NCI-H2171 (cell line): ENCODE measurements around the gene SNCAIP.

Experiments used
- DNase-seq: peaks from one replicate; lab custom pipeline; 2025; lab: John Stamatoyannopoulos, UW

SNCAIP gene

DNA sequence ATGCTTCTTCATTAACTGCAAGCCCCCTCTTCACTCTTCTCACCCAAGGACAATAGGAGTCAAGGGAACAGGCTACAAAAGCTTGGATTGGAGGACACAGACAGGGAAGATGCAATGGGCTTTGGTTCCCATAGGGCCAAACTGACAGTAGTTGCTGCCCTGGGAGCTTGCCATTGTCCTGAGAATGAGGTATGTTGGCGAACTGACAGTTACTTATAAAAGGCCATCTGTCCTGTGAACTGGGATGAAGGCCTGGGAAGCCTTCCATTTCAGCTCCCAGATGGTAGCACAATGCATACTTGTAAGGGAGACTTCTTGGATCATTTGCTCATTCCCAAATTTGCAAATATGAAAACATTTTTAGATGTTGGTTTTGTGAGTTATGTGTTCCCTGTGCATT, 88.9 kb downstream of the SNCAIP start:
- DNase-seq: no peak

DNA sequence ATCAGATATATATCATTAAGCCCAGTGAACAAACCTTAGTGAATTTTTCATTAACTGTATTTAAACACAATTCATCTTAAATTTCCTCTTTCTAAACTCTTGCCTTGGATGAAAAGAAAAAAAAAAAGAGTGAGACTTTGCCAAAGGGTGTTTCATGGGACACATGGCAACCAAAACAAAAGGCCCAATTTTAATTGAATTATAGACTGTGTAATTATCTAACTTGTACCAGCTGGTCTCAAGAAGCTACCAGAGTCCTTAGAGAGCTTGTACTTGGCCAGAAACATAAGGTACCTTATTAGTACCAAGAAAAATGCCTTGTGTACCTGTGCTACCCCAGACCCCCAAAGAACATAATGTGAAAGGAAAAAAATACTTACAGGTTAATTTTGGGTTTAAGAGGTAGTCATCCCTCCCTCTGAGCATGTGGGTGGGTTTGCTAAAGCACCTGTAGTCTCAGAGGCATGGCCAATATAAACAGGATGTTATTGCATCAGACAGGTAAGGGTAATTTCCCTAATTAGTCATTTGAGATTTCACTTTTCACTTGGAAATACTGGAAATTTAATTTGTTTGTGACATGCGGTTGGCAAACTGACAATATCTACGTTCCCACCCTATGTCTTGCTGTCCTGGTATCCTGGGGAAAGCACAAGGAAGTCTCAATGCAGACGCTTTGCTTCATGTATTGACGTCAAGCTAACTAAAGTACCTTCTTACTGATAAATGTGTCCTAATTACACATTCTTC, 90.1 kb downstream of the SNCAIP start:
- no peak for DNase-seq

DNA sequence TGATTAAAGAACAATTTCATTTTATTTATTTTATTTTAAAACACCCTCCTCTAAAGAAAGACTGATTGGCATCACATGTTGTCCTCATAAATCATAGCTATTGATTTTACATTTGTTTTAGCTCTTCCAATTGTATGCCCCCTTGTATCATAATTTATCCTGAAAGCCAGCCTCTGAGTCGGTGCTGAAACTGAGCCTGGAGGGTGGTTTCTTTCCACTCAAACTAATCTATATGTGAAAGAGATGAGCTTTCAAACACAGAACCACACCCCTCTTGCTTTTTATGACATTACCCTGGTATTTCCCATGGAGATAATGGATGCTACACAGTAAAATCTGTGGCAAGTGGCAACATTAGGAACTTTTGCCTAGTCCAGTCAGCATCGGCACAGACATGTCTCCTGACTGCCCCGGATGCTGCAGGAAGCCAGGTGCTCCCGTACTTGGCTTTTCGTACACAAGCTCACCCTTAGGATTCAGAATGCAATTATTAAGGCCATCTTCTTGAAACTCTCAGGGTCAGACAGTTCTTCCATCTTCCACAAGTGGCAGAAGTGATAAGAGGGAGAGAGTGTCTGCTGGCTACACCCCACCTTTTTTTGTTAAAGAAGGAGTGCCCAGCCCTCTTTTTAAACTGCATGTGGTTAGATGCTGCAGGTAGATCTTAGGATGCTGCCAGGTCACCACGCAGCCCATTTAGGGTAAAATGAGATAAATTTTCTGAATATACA, 91.1 kb downstream of the SNCAIP start:
- DNase-seq: no peak

DNA sequence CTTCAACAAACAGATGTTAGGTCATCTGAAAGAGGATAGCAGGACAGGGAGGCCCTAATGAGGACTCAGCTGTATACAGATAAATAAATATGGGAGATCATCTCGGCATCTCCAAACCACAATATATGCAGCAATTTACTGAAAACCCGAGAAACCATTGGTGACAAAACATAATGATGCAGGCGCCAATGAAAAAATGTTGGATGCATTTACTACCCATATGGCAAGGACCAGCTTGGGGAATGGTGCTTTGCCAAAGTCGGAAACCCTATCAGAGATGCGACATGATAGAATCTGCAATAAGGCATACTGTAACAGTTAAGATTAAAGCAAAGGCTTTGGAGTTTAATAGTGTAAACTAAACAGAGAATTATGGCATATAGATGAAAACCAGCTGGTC, 92.0 kb downstream of the SNCAIP start:
- no peak for DNase-seq

DNA sequence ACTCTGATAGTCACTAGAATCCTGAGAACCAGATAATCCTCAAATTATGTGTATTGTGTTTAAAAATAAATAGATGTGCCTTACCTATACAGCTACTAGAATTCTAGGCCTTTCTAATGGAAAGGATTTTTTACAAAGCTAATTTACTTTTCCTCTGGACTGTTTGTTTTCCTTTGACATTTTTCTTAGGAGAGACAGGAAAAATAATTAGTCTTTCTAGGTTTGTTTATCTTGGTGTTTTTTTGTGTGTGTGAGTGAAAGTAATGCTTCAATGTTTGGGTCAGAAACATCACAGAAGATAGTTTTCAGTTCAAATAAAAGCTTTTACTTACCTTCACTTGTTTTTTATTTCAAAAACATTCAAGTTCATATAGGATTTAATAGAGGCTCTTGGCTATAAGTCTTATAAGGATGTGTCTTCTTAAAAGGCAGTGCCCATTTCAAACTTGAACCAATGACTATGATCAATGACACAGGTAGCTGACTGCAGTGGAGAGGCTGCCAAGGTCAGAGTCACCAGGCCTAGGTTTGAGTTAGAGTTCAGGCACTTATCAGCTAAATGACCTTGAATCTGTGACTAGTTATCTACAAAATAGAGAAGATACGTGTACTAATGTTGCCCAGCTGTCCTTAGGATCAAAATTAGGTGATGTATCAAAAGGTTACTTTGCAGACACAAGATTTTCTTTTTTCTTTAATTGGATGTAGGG, 92.8 kb downstream of the SNCAIP start:
- DNase-seq: no peak

DNA sequence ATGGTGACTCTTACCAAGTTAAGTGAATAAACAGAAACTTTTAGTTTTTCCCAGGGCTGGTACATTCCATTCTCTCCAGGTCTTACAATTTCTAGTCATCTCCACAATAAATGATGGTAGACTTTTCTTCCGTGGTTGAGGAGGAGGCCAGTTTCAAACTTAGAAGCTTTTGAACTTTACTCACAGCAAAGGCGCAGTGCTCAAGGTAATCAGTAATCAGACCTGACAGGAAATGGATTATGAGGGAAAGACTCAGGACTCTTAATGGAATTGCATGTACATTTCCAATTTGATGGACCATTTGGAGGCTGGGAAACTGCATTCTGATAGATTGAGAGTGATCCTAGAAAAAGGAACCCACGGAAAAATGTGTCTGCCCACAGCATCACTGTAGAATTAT, 93.7 kb downstream of the SNCAIP start:
- no peak for DNase-seq

DNA sequence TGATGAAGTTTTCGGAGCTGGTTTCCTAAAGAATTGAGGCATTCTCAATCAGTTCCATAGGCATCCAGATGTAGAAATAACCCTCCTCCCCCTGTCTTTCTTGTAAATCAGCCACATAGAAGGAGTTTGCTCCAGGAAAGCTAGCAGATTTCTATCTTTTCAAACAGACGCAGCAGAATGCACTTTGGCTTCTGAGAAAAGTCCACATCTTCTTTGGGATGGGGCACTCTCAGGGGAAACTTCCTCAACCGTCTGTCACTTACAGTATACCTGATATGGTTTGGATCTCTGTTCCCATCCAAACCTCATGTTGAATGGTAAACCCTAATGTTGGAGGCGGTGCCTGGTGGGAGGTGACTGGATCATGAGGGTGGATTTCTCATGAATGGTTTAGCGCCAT, 94.1 kb downstream of the SNCAIP start:
- no peak for DNase-seq

DNA sequence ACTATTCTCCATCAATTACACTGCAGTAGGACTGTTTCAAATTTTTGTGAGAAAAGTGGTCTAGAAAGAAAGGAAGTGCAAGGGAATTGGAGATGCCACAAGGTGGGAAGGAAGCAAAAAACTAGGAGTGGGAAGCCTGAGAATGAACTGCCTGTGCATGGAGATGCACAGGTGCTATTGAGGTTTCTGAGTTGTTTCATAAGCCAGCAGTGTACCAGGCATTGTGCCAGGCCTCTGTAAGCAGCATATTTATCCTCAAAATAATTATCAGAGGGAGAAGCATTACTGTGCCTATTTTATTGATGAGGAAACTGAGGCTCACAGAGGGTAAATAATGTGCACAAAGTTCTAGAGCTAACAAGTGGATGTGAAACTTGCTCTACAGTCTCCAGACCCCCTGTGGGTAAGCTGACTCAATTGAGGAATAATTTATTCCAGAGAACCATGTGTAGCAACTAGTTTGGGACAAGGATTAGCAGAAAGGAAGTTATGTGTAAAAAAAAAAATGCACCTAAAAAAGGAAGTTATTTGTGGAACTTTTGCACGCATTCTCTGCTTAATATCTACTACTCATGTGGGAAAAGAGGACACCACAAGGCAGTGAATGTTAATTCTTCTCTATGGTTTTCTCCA, 96.7 kb downstream of the SNCAIP start:
- no peak for DNase-seq

DNA sequence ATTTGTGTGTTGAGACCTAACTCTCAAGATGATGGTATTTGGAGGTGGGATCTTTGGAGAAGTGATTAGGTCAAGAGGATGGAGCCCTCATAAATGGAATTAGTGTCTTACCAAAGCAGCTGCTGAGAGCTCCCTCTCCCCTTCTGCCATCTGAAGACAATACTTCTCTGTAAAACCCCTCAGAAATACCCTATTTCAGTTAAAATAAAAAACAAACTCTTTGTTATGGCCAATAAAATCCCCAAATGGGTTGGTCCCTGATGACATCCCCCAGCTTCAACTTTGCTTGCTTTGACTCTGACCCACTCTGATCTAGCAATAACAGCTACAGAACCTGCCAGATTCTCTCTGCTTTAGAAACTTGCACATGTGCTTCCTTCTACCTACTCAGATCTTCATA, 100.9 kb downstream of the SNCAIP start:
- DNase-seq: no peak

DNA sequence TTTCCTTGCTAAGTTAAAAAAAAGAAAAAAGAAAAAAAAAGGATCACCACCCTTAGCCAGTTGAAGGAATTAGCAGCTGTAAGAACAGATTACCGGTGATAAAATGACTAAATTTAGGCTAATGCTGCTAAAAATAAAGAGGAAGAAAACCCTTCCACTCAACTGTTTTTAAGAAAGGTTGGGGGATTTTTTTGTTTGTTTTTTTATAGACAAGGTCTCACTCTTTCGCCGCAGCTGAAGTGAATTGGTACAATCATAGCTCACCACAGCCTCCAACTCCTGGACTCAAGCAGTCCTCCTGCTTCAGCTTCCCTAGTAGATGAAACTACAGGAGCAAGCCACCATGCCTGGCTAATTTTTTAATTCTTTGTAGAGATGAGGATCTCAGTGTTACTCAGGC, 101.7 kb downstream of the SNCAIP start:
- DNase-seq: no peak

DNA sequence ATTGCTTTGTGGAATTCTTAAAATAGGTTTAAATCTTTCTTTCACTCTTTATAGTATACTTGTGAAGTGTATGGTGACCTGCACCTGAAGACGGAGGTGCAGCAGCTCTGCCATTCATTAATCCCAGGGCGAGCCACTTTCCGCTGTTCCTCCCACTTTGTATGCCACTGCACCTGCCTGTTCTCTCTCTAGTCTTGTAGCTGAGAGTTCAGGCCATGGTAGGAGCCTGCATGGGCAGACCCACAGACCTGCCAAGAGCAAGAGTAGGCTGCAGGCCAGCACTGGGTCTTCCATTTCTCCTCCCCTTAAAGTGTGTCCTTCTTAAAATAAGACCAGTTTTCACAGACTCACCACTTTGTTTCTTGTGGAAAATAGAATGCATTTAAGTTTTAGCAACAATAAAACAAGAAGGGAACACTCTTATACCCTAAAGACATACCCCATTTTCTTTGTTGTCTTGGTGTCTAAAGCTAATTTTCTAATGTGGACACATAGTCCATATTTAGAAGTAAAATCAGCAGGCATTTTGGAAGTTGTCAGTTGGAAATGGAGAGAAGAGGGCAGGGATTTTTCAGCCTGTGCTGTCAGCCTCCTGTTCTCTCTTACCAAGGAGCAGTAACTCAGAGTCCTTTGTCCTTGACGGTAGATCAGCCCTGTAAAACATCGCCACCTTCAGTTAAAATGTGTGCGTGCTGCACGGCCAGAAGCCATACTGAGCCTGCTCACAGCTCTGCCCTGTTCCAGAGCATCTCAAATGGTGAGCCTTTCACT, 103.2 kb downstream of the SNCAIP start:
- no peak for DNase-seq

DNA sequence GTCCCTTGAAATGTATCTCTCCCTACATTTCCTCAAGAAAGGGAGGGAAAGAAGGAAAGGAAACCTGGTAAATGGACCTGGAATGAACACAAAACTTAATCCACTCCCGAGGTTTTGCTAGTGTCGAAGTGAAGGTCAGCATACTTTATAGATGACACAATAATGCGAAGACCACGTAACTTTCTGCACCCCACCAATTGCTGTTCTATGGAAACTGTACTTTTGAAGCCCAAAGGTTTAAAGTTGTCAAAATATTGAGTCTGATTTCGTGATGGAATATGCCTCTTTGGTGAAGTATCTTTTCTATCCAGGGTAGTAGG, 103.7 kb downstream of the SNCAIP start:
- no peak for DNase-seq

DNA sequence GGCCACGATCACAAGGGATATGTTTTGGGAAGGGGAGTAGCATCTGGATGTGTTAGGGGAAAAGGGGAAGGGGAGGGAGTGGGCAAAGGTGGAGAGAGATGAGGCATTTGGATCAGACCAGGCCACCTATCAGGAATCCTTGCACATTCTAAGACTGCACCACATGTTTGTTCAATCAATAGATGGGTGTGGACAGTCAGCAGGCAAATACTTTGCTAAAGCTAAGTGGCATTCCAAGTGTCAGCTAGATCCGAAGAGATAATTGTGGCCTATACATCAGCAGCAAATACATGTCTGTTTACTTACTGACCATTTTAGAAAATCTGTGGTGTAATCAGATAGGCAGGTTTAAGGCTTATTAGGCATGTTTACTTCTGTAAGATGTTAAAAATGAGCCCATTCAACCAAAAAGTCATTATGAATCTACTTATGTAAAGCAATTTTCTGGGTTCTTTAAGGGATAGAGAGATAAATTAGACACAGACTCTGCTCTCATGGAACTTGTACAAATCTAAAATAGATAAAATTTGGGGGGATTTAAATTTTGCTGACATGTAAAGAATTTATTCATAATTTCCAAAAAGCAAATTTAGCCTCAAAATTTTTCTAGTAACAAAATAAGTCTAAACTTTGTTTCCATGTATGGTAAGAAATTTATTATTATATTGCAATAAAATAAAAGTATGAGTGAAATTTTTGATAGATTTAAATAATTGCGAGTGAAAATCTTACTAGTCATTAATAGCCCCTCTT, 107.3 kb downstream of the SNCAIP start:
- no peak for DNase-seq

DNA sequence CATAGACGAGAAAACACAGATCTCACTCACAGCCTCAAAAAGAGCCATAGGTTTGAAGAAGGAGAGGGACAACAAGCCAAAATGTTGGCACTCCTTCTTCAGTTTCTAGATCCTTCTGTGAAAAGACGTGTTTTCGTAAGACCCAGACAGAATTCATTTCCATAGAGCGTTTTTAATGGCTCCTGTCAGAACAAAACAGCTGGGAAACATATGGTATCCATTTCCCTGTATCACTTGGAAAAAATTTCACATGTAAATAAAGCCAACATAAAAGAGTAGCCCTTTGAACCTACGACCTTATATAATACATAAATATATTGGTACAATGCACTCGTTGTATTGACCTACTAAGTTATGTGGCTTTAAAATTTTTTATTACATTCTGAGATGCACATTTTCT, 108.1 kb downstream of the SNCAIP start:
- DNase-seq: no peak

DNA sequence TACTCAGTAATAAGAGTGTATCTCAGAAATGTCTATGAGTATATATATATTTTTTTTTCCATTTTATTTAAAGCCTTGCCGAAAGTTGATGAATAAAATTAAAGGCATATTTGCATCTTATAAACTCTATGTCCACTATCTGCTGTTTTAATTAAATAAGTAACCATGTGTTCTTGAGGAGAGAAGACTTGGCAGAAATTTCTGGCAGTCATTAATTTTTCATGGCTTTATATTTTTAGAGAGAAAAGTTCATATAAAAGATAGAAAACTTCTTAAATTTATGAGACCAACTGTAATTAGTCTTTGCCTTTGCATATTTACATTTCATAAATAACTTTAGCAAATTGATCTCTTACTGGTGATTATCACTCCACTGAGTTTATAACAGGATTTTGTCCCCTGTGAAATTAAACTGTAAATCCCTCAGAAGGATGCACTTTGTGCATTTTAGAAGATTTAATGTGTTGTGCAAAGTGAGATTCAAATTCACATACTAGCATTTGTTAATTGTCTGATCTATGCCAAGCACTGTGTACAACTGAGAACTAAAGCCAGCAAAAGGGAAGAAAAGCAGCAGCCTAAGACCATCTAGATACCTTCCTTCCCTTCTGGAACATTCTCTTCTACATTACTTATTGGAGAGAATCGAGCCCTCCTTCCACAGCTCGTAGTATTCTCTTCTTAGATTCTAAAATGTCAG, 108.7 kb downstream of the SNCAIP start:
- no peak for DNase-seq

DNA sequence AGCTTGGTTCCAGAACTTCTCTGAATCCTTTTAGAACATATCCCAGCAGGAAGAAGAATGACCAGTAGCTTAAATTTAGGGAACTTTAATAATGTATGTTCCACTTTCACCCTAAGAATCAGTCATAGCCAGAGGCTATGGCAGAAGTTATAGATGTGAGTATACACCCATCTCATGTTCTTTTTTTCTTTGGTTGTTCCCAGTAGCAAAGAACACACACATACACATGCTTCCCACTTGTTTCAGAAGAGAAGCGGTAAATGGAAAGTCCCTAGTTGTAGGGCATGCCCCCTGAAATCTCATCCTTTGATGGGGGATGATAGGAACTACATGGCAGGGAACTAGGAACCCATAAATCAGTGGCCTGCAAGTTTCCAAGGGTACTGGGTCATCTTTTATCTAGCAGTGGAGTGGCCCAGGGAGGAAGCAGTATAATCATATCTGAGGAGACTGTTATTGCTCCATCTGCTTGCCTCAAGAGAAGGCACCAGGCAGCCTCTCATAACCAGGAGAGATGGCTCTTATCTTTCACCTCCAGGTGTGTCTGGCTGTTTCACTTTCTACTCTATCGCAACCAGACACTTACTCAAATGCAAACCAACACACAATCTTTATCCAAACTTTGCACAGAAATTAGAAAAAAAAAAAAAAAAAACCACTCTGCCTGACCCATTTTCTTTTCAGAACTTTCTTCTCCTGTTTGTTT, 109.5 kb downstream of the SNCAIP start:
- DNase-seq: no peak

DNA sequence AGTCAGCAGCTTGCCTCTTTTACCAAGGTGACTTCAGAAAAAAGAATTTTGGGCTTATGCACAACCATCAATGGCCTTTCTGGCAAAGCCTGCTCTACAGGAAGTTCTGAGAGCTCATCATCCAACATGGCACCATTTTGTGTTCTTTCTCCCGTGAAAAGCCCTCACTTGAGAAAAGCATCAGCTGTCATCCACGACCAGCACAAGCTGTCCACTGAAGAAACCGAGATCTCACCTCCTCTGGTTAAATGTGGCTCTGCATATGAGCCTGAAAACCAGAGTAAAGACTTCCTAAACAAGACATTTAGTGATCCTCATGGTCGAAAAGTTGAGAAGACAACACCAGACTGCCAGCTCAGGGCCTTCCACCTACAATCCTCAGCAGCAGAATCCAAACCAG, 111.2 kb downstream of the SNCAIP start:
- DNase-seq: no peak

DNA sequence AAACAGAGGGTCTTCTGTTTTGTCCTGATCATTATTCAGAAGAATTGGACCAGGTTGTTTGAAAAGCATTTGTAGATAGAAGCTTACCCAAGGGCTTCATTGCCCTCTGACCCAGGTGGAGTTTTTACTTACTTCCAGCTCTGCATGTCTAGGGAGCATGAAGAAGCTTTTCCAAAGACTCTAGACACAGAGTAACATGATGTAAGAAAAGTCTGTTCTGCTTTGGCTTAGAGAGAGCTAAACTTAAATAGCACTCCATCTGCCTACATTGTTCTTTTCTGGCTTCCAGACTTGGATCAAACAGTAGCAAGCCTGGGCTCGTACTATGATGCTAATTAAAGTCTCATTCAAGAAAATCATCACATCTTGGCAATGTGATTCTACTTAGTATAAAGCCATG, 112.1 kb downstream of the SNCAIP start:
- no peak for DNase-seq

DNA sequence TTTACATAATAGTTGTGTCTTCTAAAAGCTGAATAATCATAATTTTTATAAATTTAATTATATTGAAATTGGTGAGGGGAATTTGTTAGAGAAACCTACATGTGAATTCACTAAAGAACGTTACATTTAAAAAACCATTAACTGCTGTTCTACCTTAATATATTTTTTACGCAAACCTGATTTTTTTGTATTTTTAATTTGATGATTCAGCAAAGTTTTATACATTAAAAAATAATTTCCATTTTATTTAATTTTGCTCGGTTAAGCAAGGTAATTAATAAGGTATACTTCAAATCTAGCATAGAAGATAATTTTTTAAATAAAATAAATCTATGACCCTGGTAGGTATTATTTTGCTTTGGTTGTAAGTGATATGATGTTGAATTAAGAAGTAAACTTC, 114.3 kb downstream of the SNCAIP start:
- no peak for DNase-seq

DNA sequence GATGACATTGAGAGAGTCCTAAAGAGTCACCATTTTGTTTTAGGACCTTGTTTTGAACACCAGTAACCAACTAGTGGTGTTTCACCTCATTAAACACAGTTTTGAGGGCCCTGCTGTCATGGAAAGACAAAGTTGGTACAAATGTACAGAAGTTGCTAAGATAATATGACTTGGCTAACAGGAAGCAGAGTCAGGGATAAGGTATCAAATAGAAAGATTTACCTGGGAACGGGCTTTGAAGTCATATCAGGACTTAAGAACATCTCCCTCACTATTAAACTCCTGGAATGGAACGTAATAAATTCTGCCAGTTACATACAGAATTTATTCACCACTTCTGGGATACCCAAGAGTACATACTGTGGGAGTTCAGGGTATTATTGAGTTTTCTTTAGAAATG, 115.6 kb downstream of the SNCAIP start:
- no peak for DNase-seq
